GM13977 (cell line): ENCODE data around the gene SEZ6L2.
"Not testable (repeated sequence)": the region's sequence is repeated elsewhere in the genome, so short reads cannot be mapped to it uniquely, and the experiment has no call there.

Source experiments
- DNase-seq: peaks from one replicate; pipeline ENCODE4 v3.0.0; 2012; ENCODE audit warnings: low spot score
- CTCF ChIP-seq: IDR thresholded peaks from 2 replicates; pipeline ENCODE4 v1.5.1; 2012; ENCODE audit warnings: mild to moderate bottlenecking, control low read depth; ENCODE audit not compliant: insufficient read depth; ENCODE audit errors: extremely low read depth, missing control alignments
- in situ Hi-C: fragments of 300-500 bp; cut with MboI; formaldehyde crosslinking; loops from one replicate; pipeline ENCODE4 v1.12.0; 2022; ENCODE audit warnings: low sequenced_read_pairs, low pct_unique_long_range_greater_than_20kb, mixed read lengths, inconsistent platforms; ENCODE audit not compliant: unreplicated experiment

SEZ6L2 gene

GRCh38 chr16:29897333-29897732 is 2.0 kb downstream of the SEZ6L2 start:
- in situ Hi-C loops: no loop called here
- TF ChIP-seq CTCF: no peak
- no peak for DNase-seq

GRCh38 chr16:29896841-29897240 is 2.5 kb downstream of the SEZ6L2 start:
- in situ Hi-C loops: no loop called here

GRCh38 chr16:29894352-29894751 is 5.0 kb downstream of the SEZ6L2 start:
- TF ChIP-seq CTCF: no peak
- in situ Hi-C loops: no loop called here
- DNase-seq: no peak

More at GRCh38 chr16:29896841-29897240, 2.5 kb downstream of the SEZ6L2 start:
- no peak for TF ChIP-seq CTCF
- no peak for DNase-seq

GRCh38 chr16:29893553-29893952 is 5.8 kb downstream of the SEZ6L2 start:
- in situ Hi-C loops: no loop called here
- DNase-seq: no peak
- no peak for TF ChIP-seq CTCF

GRCh38 chr16:29892458-29892813 is 6.9 kb downstream of the SEZ6L2 start:
- TF ChIP-seq CTCF: no peak
- in situ Hi-C loops: no loop called here
- no peak for DNase-seq

GRCh38 chr16:29891525-29892457 is 7.6 kb downstream of the SEZ6L2 start:
- no peak for DNase-seq
- no peak for TF ChIP-seq CTCF
- in situ Hi-C loops: no loop called here

- not testable (repeated sequence) for DNase-seq
- in situ Hi-C loops: loop anchor here (10.0 kb wide), 1 partner anchor 55 kb away; no protein-coding TSS in a partner anchor
Observed at GRCh38 chr16:29889372-29889771, 10.0 kb downstream of the SEZ6L2 start.
